Mucosa of descending colon (tissue), 3 donors: ENCODE results near the gene FBXL7. TPM values are rescaled to one million over a fixed set of nuclear protein-coding genes. Genes with fewer than 3 reads are reported as not detected.

Experiments used
- ATAC-seq: fragments of 200-7000 bp; cut with Tn5 transposase; one replicate; pipeline ENCODE4 v1.9.1; 2020; ENCODE audit warnings: mild to moderate bottlenecking, moderate library complexity
- DNase-seq, 3 donors: peaks; one replicate each; pipeline ENCODE4 v3.0.0-alpha.2; 2020
- H3K36me3 ChIP-seq: fragments of 200-600 bp; one replicate; pipeline ENCODE4 v1.8.0; 2021; ENCODE audit warnings: low read depth, mild to moderate bottlenecking
- H3K4me1 ChIP-seq: fragments of 200-600 bp; one replicate; pipeline ENCODE4 v1.8.0; 2021; ENCODE audit warnings: low read depth, mild to moderate bottlenecking
- H3K4me3 ChIP-seq: fragments of 200-600 bp; one replicate; pipeline ENCODE4 v1.8.0; 2021; ENCODE audit warnings: mild to moderate bottlenecking
- H3K9me3 ChIP-seq: fragments of 200-600 bp; one replicate; pipeline ENCODE4 v1.8.0; 2021; ENCODE audit warnings: mild to moderate bottlenecking
- intact Hi-C, 2 donors: fragments of 100-400 bp; cut with DNase I in 1 of 2; cut with micrococcal nuclease in 1 of 2; formaldehyde crosslinking; loops; one replicate each; pipeline versions ENCODE4 v1.11.0 to v1.11.1; 2022; cut with DNase I, micrococcal nuclease
- total RNA-seq, 3 donors: library from RNA; stranded (reverse); fragmentation: NEBNext Ultra II Directional in 2 of 3; extraction: Animal tissue kit (Norgen Biotek cat#: 25700) in 2 of 3; gene quantifications; one replicate each; pipeline versions ENCODE4 v1.2.1 to v1.2.4, GENCODE V29; 2021 to 2023
- TF ChIP-seq, protein P1 (sequence below): fragments of 200-600 bp; IDR thresholded peaks from one replicate; pipeline ENCODE4 v1.8.0; 2022; ENCODE audit warnings: antibody characterized with exemption, mild to moderate bottlenecking
- donor health status: DM: no; HTN: no; CAD: no; lungs with moderate emphysema.
- donor health status: DM: no; HTN: no; CAD: no.
- donor health status: DM: no; HTN: yes; CAD: no.

FBXL7 gene
- total RNA-seq, 3 donors from 2014 or later = 1.6 to 21.4 (median 3.4) TPM

- intact Hi-C loops = no loop called here
- DNase-seq = no peak
- ATAC-seq = no peak
- Histone ChIP-seq H3K9me3 (no peaks in the 10 kb centered on the region), H3K4me1 (no peaks in the 10 kb centered on the region), H3K36me3 (no peaks in the 10 kb centered on the region), H3K4me3 (no peak overlapping the region)
- TF ChIP-seq, protein P1, sequence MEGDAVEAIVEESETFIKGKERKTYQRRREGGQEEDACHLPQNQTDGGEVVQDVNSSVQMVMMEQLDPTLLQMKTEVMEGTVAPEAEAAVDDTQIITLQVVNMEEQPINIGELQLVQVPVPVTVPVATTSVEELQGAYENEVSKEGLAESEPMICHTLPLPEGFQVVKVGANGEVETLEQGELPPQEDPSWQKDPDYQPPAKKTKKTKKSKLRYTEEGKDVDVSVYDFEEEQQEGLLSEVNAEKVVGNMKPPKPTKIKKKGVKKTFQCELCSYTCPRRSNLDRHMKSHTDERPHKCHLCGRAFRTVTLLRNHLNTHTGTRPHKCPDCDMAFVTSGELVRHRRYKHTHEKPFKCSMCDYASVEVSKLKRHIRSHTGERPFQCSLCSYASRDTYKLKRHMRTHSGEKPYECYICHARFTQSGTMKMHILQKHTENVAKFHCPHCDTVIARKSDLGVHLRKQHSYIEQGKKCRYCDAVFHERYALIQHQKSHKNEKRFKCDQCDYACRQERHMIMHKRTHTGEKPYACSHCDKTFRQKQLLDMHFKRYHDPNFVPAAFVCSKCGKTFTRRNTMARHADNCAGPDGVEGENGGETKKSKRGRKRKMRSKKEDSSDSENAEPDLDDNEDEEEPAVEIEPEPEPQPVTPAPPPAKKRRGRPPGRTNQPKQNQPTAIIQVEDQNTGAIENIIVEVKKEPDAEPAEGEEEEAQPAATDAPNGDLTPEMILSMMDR = no peak
These were observed 380.2 kb downstream of the FBXL7 start for GRCh38 chr5:15880201-15880600.

GRCh38 chr5:15885156-15885555 lies 385.2 kb downstream of the FBXL7 start:
- no peaks in the 10 kb centered on the region for H3K4me1 ChIP-seq
- no peaks in the 10 kb centered on the region for H3K36me3 ChIP-seq
- intact Hi-C loops = no loop called here
- DNase-seq (no peak), ATAC-seq (no peak)
- no peaks in the 10 kb centered on the region for H3K9me3 ChIP-seq
- no peak overlapping the region for H3K4me3 ChIP-seq
- TF ChIP-seq, protein P1 = no peak

DNA sequence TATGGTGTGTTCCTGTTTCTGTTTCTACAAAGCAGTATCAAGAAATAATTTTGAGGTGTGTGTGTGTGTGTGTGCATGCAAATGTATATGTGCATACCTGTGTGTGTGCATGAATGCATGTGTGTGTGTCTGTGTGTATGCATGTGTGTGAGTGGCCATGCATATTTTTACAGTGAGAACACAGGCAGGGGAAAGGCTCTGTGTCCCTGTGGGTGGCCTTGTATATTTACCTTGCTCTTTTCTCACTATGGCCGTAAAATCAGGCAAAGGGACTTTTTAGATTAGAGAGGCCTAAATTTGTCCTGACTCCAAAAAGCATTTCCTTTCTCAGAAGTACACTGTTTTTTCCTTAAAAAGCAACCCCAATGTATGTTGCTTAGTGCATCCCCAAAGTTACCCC lies 386.2 kb downstream of the FBXL7 start:
- H3K36me3 ChIP-seq = no peaks in the 10 kb centered on the region
- DNase-seq (no peak), ATAC-seq (no peak)
- TF ChIP-seq, protein P1 = no peak
- H3K4me3 ChIP-seq = no peak overlapping the region
- intact Hi-C loops = no loop called here
- no peaks in the 10 kb centered on the region for H3K9me3 ChIP-seq
- H3K4me1 ChIP-seq = no peaks in the 10 kb centered on the region

DNA sequence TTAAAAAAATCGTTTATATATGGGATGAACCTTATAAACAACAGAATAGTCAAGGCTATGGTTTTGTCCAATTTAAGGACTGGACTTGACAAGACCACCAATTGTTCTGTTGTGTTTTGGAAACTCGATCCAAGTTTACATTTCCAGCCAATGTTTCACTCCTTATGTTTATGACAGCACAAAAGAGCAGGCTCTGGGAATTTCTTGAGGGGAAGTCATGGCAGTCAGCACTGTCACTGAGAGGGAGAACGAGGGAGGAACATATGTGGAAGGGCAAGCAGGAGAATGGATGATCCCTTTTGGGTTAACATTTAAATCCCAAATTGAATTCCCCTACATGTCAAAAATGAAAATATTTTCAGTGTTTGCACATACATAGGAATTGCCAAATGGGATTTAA lies 387.1 kb downstream of the FBXL7 start:
- Histone ChIP-seq H3K4me3 (no peak overlapping the region), H3K4me1 (no peaks in the 10 kb centered on the region), H3K9me3 (no peaks in the 10 kb centered on the region), H3K36me3 (no peaks in the 10 kb centered on the region)
- no peak for DNase-seq
- no peak for ATAC-seq
- intact Hi-C loops = no loop called here
- TF ChIP-seq, protein P1 = no peak

- no peaks in the 10 kb centered on the region for H3K4me1 ChIP-seq
- no peaks in the 10 kb centered on the region for H3K9me3 ChIP-seq
- no peaks in the 10 kb centered on the region for H3K36me3 ChIP-seq
- TF ChIP-seq, protein P1 = no peak
- DNase-seq (no peak), ATAC-seq (no peak)
- intact Hi-C loops = no loop called here
- H3K4me3 ChIP-seq = no peak overlapping the region
These were observed 389.0 kb downstream of the FBXL7 start for GRCh38 chr5:15889001-15889400.

- DNase-seq = no peak
- intact Hi-C loops = no loop called here
- ATAC-seq = no peak
These were observed 393.9 kb downstream of the FBXL7 start for GRCh38 chr5:15893866-15894265.

More at GRCh38 chr5:15893866-15894265, 393.9 kb downstream of the FBXL7 start:
- Histone ChIP-seq H3K4me1 (no peaks in the 10 kb centered on the region), H3K4me3 (no peak overlapping the region), H3K9me3 (no peaks in the 10 kb centered on the region), H3K36me3 (no peaks in the 10 kb centered on the region)
- TF ChIP-seq, protein P1 = no peak
